A549 (cell line): ENCODE results near the gene PCYT2. TPM values are rescaled to one million over a fixed set of nuclear protein-coding genes. Genes with fewer than 3 reads are reported as not detected.
A peak's percentile ranks its signal among the peaks of the same experiment; 100 is the strongest.

ENCODE experiments used
- BHLHE40 ChIP-seq: IDR thresholded peaks from 2 replicates; pipeline ENCODE4 v1.6.1; 2012; ENCODE audit warnings: low read depth, low read length, inconsistent platforms
- CBX2 ChIP-seq: fragments of 200-600 bp; sonication (generic); IDR thresholded peaks from 2 replicates; pipeline ENCODE4 v1.6.1; 2016; ENCODE audit warnings: low read depth, mild to moderate bottlenecking, borderline replicate concordance
- CEBPB ChIP-seq, 2 experiments: fragments of >200 bp in 1 of 2; sonication (Bioruptor Twin) in 1 of 2; formaldehyde crosslinking in 1 of 2; IDR thresholded peaks; 2 replicates each; pipeline ENCODE4 v1.6.1; 2012 to 2016
- CHD4 ChIP-seq: fragments of 200-600 bp; sonication (generic); IDR thresholded peaks from 2 replicates; pipeline ENCODE4 v1.6.1; 2016; ENCODE audit warnings: antibody characterized with exemption, mild to moderate bottlenecking, borderline replicate concordance
- EHF ChIP-seq: fragments of 250-450 bp; sonication (Bioruptor Pico); IDR thresholded peaks from 2 replicates; pipeline ENCODE4 v1.5.0; 2020; ENCODE audit warnings: mild to moderate bottlenecking
- FOSB ChIP-seq: fragments of 250-450 bp; sonication (Bioruptor Pico); IDR thresholded peaks from 2 replicates; pipeline ENCODE4 v1.5.0; 2020; ENCODE audit warnings: mild to moderate bottlenecking, moderate library complexity
- FOSL2 ChIP-seq, 2 experiments: fragments of 450-650 bp in 1 of 2; fragments of >200 bp in 1 of 2; sonication (Bioruptor Twin) in 1 of 2; formaldehyde crosslinking; IDR thresholded peaks; 2 replicates each; pipeline versions ENCODE4 v1.5.0 to v1.6.1; 2016 to 2020; ENCODE audit warnings: mild to moderate bottlenecking in 1 of 2, moderate library complexity in 1 of 2
- GATA3 ChIP-seq: IDR thresholded peaks from 2 replicates; pipeline ENCODE4 v1.6.1; 2012; ENCODE audit warnings: borderline replicate concordance
- HDAC2 ChIP-seq: fragments of 200-600 bp; sonication (generic); IDR thresholded peaks from 2 replicates; pipeline ENCODE4 v1.6.1; 2016
- HOXA7 ChIP-seq: fragments of 250-450 bp; sonication (Bioruptor Pico); IDR thresholded peaks from 2 replicates; pipeline ENCODE4 v1.5.0; 2020; ENCODE audit warnings: mild to moderate bottlenecking, moderate library complexity
- HOXB13 ChIP-seq: fragments of 250-450 bp; sonication (Bioruptor Pico); IDR thresholded peaks from 2 replicates; pipeline ENCODE4 v1.5.0; 2020; ENCODE audit warnings: low read depth, mild to moderate bottlenecking, moderate library complexity
- HOXB5 ChIP-seq: fragments of 250-450 bp; sonication (Bioruptor Pico); IDR thresholded peaks from 2 replicates; pipeline ENCODE4 v1.5.0; 2020; ENCODE audit warnings: mild to moderate bottlenecking, moderate library complexity
- JUN ChIP-seq, 2 experiments: fragments of >200 bp; sonication (Bioruptor Twin); formaldehyde crosslinking; IDR thresholded peaks; 2 replicates in 1 of 2; 3 replicates in 1 of 2; pipeline ENCODE4 v1.6.1; 2016 to 2017
- JUNB ChIP-seq: fragments of >200 bp; sonication (Bioruptor Twin); formaldehyde crosslinking; IDR thresholded peaks from 2 replicates; pipeline ENCODE4 v1.6.1; 2016
- KDM1A ChIP-seq: fragments of 200-600 bp; sonication (generic); IDR thresholded peaks from 2 replicates; pipeline ENCODE4 v1.6.1; 2016; ENCODE audit warnings: low read depth, mild to moderate bottlenecking
- KDM5A ChIP-seq: fragments of 200-600 bp; sonication (generic); IDR thresholded peaks from 2 replicates; pipeline ENCODE4 v1.6.1; 2016; ENCODE audit warnings: antibody characterized with exemption, mild to moderate bottlenecking
- MAFK ChIP-seq: fragments of 450-650 bp; IDR thresholded peaks from 2 replicates; pipeline ENCODE4 v1.6.1; 2014; ENCODE audit not compliant: partially characterized antibody
- MAZ ChIP-seq: fragments of 150-350 bp; IDR thresholded peaks from 2 replicates; pipeline ENCODE4 v1.6.1; 2014; ENCODE audit warnings: antibody characterized with exemption, low read depth, low read length, borderline replicate concordance
- NR3C1 ChIP-seq: fragments of >200 bp; sonication (Bioruptor Twin); formaldehyde crosslinking; IDR thresholded peaks from 3 replicates; pipeline ENCODE4 v1.6.1; 2017
- POLR2A ChIP-seq: IDR thresholded peaks from 2 replicates; pipeline ENCODE4 v1.6.1; 2012; ENCODE audit warnings: mild to moderate bottlenecking, low read length
- POLR2AphosphoS2 ChIP-seq: conservative IDR thresholded peaks from 2 replicates; pipeline ENCODE4 v1.6.1; 2012; ENCODE audit warnings: low read length, improper control_type of control experiment, inconsistent platforms
- RARB ChIP-seq: fragments of 250-450 bp; sonication (Bioruptor Pico); IDR thresholded peaks from 2 replicates; pipeline ENCODE4 v1.8.0; 2021; ENCODE audit warnings: mild to moderate bottlenecking, moderate library complexity
- RCOR1 ChIP-seq: fragments of 150-350 bp; IDR thresholded peaks from 2 replicates; pipeline ENCODE4 v1.6.1; 2014; ENCODE audit warnings: antibody characterized with exemption, low read length, low read depth
- RFX5 ChIP-seq: fragments of 450-650 bp; IDR thresholded peaks from 2 replicates; pipeline ENCODE4 v1.7.1; 2014; ENCODE audit warnings: antibody characterized with exemption, mild to moderate bottlenecking, moderate library complexity
- SREBF2 ChIP-seq: fragments of 450-650 bp; IDR thresholded peaks from 2 replicates; pipeline ENCODE4 v1.6.1; 2014; ENCODE audit warnings: mild to moderate bottlenecking, moderate library complexity
- ZC3H11A ChIP-seq: fragments of 450-650 bp; IDR thresholded peaks from 2 replicates; pipeline ENCODE4 v1.6.1; 2014; ENCODE audit warnings: antibody characterized with exemption, mild to moderate bottlenecking
- ZSCAN20 ChIP-seq: fragments of 250-450 bp; sonication (Bioruptor Pico); IDR thresholded peaks from 2 replicates; pipeline ENCODE4 v1.8.0; 2022; ENCODE audit warnings: mild to moderate bottlenecking, moderate library complexity
- polyA plus RNA-seq, 4 experiments: library from polyadenylated mRNA; depleted of rRNA in 3 of 4; stranded (reverse); fragments of >200 nt; fragmentation: RNase III in 1 of 4; extraction: RNeasy Plus Mini Kit Qiagen cat#74134 plus additional on column Dnase treatment in 1 of 4; gene quantifications; 2 replicates in 3 of 4; 3 replicates in 1 of 4; pipeline ENCODE4 v1.2.3, GENCODE V29; 2011 to 2017
- TF ChIP-seq, protein P1 (sequence below): fragments of >200 bp; sonication (Bioruptor Twin); formaldehyde crosslinking; IDR thresholded peaks from 3 replicates; pipeline ENCODE4 v1.5.1; 2016
- TF ChIP-seq, protein P2 (sequence below): IDR thresholded peaks from 2 replicates; pipeline ENCODE4 v1.6.1; 2012
- TF ChIP-seq, protein P3 (sequence below): fragments of 450-650 bp; IDR thresholded peaks from 2 replicates; pipeline ENCODE4 v1.6.1; 2014; ENCODE audit warnings: antibody characterized with exemption
- TF ChIP-seq, protein P4 (sequence below): IDR thresholded peaks from 2 replicates; pipeline ENCODE4 v1.6.1; 2012; ENCODE audit warnings: low read depth, borderline replicate concordance
- TF ChIP-seq, protein P5 (sequence below): fragments of >200 bp; sonication (Bioruptor Twin); formaldehyde crosslinking; IDR thresholded peaks from 2 replicates; pipeline ENCODE4 v1.6.1; 2016
- TF ChIP-seq, protein P6 (sequence below): fragments of 250-450 bp; sonication (Bioruptor Pico); IDR thresholded peaks from 2 replicates; pipeline ENCODE4 v1.5.0; 2020; ENCODE audit warnings: low read depth, mild to moderate bottlenecking, moderate library complexity
- TF ChIP-seq, protein P7 (sequence below): fragments of 200-600 bp; sonication (generic); IDR thresholded peaks from 2 replicates; pipeline ENCODE4 v1.6.1; 2016; ENCODE audit warnings: antibody characterized with exemption, mild to moderate bottlenecking, moderate library complexity

Gene PCYT2
- polyA plus RNA-seq, 2 of the 4 experiments (the other 2 are of a cell fraction): 7.1 to 17.0 TPM

DNA sequence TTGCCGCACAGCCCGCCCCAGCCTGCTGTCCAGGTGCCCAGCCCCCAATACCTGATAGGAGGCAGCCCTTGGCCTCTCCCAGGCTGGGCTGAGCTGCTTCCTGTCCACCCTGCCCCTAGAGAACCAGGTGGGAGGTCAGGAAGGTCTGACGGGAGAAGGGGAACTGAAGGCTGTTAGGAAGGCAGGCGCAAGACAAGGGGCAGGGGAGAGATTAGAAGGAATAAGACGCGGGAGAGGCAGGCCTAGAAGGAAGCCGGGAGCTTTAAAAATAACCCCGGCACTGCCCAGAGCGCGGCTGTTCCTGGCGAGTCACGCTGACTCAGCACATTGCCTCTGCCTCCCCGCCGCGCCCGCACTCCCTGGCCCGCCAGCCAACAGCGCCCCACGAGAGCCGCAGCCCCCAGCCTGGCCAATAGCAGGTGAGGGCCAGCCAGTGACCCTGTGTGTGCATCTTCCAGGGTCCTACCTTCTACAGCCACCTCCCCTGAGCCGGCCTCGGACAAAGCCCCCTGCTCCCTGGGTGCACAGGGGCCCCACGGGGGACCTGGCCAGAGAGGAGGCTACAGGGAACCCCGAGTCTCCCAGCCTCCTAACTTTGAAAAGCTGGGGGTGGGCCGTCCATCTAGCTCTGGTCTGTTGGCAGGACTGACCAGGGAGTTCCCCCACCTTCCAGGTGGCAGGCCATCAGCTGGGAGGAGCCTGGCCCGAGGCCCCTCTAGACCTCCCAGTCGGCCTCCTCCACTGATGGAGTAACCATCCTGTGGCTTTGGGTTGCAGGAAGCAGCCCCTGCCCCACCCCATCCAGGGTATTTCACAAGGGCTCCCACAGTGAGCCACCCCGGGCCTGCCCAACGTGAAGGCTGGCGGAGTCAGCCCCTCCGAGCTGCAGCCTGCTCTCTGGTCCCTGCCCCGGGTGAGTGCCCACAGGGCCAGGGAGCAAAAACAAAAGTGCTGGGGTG is 12.4 kb upstream of the PCYT2 start (continued):
- TF ChIP-seq KDM1A (no peak), RFX5 (peak; percentile 78), ZSCAN20 (no peak), EHF (CRISPR knock-in tag) (no peak), GATA3 (no peak), HOXB5 (no peak), FOSL2 (IDR thresholded peaks at IDR 0.05) (no peak), FOSL2 (CRISPR knock-in tag; IDR thresholded peaks at IDR 0.05) (peak; percentile 61), HOXB13 (CRISPR knock-in tag) (0 out of 2 replicates have a peak, but pooled peaks have one; percentile 36), MAZ (peak; percentile 13; the same call in 1 of the 2 replicates), POLR2A (peak; percentile 18; the same call in 1 of the 2 replicates), MAFK (peak; percentile 100), CHD4 (no peak), HDAC2 (no peak), JUNB (no peak), KDM5A (no peak), CEBPB (IDR thresholded peaks at IDR 0.05) (peak; percentile 20 to 81; a peak in 2 of 4 replicates), CBX2 (no peak), FOSB (CRISPR knock-in tag) (no peak), ZC3H11A (no peak; the same call in 1 of the 2 replicates), POLR2AphosphoS2 (no peak), RCOR1 (no peak), BHLHE40 (no peak), HOXA7 (CRISPR knock-in tag) (peak; percentile 80; the same call in 1 of the 2 replicates), NR3C1 (no peak), SREBF2 (no peak), JUN (IDR thresholded peaks at IDR 0.05) (peak in 1 of 2 experiments; percentile 67; a peak in 2 of 5 replicates), RARB (no peak)
- TF ChIP-seq, protein P1, sequence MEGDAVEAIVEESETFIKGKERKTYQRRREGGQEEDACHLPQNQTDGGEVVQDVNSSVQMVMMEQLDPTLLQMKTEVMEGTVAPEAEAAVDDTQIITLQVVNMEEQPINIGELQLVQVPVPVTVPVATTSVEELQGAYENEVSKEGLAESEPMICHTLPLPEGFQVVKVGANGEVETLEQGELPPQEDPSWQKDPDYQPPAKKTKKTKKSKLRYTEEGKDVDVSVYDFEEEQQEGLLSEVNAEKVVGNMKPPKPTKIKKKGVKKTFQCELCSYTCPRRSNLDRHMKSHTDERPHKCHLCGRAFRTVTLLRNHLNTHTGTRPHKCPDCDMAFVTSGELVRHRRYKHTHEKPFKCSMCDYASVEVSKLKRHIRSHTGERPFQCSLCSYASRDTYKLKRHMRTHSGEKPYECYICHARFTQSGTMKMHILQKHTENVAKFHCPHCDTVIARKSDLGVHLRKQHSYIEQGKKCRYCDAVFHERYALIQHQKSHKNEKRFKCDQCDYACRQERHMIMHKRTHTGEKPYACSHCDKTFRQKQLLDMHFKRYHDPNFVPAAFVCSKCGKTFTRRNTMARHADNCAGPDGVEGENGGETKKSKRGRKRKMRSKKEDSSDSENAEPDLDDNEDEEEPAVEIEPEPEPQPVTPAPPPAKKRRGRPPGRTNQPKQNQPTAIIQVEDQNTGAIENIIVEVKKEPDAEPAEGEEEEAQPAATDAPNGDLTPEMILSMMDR: no peak
- TF ChIP-seq, protein P2, sequence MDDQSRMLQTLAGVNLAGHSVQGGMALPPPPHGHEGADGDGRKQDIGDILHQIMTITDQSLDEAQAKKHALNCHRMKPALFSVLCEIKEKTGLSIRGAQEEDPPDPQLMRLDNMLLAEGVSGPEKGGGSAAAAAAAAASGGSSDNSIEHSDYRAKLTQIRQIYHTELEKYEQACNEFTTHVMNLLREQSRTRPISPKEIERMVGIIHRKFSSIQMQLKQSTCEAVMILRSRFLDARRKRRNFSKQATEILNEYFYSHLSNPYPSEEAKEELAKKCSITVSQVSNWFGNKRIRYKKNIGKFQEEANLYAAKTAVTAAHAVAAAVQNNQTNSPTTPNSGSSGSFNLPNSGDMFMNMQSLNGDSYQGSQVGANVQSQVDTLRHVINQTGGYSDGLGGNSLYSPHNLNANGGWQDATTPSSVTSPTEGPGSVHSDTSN: 0 out of 2 replicates have a peak, but pooled peaks have one; percentile 43
- TF ChIP-seq, protein P3, sequence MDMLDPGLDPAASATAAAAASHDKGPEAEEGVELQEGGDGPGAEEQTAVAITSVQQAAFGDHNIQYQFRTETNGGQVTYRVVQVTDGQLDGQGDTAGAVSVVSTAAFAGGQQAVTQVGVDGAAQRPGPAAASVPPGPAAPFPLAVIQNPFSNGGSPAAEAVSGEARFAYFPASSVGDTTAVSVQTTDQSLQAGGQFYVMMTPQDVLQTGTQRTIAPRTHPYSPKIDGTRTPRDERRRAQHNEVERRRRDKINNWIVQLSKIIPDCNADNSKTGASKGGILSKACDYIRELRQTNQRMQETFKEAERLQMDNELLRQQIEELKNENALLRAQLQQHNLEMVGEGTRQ: no peak
- TF ChIP-seq, protein P4, sequence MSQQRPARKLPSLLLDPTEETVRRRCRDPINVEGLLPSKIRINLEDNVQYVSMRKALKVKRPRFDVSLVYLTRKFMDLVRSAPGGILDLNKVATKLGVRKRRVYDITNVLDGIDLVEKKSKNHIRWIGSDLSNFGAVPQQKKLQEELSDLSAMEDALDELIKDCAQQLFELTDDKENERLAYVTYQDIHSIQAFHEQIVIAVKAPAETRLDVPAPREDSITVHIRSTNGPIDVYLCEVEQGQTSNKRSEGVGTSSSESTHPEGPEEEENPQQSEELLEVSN: peak; percentile 18; the same call in 1 of the 2 replicates
- TF ChIP-seq, protein P5, sequence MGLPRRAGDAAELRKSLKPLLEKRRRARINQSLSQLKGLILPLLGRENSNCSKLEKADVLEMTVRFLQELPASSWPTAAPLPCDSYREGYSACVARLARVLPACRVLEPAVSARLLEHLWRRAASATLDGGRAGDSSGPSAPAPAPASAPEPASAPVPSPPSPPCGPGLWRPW: no peak
- TF ChIP-seq, protein P6, sequence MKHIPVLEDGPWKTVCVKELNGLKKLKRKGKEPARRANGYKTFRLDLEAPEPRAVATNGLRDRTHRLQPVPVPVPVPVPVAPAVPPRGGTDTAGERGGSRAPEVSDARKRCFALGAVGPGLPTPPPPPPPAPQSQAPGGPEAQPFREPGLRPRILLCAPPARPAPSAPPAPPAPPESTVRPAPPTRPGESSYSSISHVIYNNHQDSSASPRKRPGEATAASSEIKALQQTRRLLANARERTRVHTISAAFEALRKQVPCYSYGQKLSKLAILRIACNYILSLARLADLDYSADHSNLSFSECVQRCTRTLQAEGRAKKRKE: 0 out of 2 replicates have a peak, but pooled peaks have one; percentile 5
- TF ChIP-seq, protein P7, sequence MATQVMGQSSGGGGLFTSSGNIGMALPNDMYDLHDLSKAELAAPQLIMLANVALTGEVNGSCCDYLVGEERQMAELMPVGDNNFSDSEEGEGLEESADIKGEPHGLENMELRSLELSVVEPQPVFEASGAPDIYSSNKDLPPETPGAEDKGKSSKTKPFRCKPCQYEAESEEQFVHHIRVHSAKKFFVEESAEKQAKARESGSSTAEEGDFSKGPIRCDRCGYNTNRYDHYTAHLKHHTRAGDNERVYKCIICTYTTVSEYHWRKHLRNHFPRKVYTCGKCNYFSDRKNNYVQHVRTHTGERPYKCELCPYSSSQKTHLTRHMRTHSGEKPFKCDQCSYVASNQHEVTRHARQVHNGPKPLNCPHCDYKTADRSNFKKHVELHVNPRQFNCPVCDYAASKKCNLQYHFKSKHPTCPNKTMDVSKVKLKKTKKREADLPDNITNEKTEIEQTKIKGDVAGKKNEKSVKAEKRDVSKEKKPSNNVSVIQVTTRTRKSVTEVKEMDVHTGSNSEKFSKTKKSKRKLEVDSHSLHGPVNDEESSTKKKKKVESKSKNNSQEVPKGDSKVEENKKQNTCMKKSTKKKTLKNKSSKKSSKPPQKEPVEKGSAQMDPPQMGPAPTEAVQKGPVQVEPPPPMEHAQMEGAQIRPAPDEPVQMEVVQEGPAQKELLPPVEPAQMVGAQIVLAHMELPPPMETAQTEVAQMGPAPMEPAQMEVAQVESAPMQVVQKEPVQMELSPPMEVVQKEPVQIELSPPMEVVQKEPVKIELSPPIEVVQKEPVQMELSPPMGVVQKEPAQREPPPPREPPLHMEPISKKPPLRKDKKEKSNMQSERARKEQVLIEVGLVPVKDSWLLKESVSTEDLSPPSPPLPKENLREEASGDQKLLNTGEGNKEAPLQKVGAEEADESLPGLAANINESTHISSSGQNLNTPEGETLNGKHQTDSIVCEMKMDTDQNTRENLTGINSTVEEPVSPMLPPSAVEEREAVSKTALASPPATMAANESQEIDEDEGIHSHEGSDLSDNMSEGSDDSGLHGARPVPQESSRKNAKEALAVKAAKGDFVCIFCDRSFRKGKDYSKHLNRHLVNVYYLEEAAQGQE: no peak
